Fibroblast of lung (primary cell): ENCODE results near the gene RGL2. TPM values are rescaled to one million over a fixed set of nuclear protein-coding genes. Genes with fewer than 3 reads are reported as not detected.

ENCODE experiments used
- DNase-seq, 2 donors: peaks; one replicate each; pipeline versions ENCODE4 v3.0.0 to v3.0.0-alpha.2; 2010; ENCODE audit warnings: low read depth in 2 of 2
- H2AFZ ChIP-seq: 2 replicates; pipeline ENCODE4 v1.5.1; 2012; ENCODE audit warnings: low read length, control low read depth, inconsistent platforms
- H3K27ac ChIP-seq: 2 replicates; pipeline ENCODE4 v1.5.1; 2011; ENCODE audit warnings: low read length, control low read depth; ENCODE audit not compliant: insufficient read depth
- H3K27me3 ChIP-seq: 2 replicates; pipeline ENCODE4 v1.5.1; 2011; ENCODE audit warnings: mild to moderate bottlenecking, low read length; ENCODE audit not compliant: control insufficient read depth, insufficient read depth
- H3K36me3 ChIP-seq: 2 replicates; pipeline ENCODE4 v1.5.1; 2011; ENCODE audit warnings: low read length; ENCODE audit not compliant: control insufficient read depth, insufficient read depth
- H3K4me1 ChIP-seq: 2 replicates; pipeline ENCODE4 v1.5.1; 2011; ENCODE audit warnings: low read length; ENCODE audit not compliant: control insufficient read depth, insufficient read depth; ENCODE audit errors: extremely low read depth
- H3K4me2 ChIP-seq: 2 replicates; pipeline ENCODE4 v1.5.1; 2011; ENCODE audit warnings: low read length, control low read depth; ENCODE audit not compliant: insufficient read depth; ENCODE audit errors: extremely low read depth
- H3K4me3 ChIP-seq, 4 experiments: fragments of 200-600 bp in 1 of 4; sonication (generic) in 1 of 4; replicated peaks in 1 of 4; 2 replicates each; pipeline ENCODE4 v1.5.1; 2011 to 2016; ENCODE audit warnings: low read length in 4 of 4, low read depth in 3 of 4, mild to moderate bottlenecking in 3 of 4, control low read depth in 2 of 4, inconsistent platforms in 1 of 4, mixed read lengths in 1 of 4; ENCODE audit not compliant: insufficient read depth in 1 of 4; ENCODE audit errors: control extremely low read depth in 1 of 4
- H3K79me2 ChIP-seq: 2 replicates; pipeline ENCODE4 v1.5.1; 2012; ENCODE audit warnings: mild to moderate bottlenecking, low read length, inconsistent platforms; ENCODE audit not compliant: control insufficient read depth, insufficient read depth
- H3K9ac ChIP-seq: 2 replicates; pipeline ENCODE4 v1.5.1; 2011; ENCODE audit warnings: mild to moderate bottlenecking, low read length, control low read depth; ENCODE audit not compliant: insufficient read depth
- H3K9me3 ChIP-seq: 2 replicates; pipeline ENCODE4 v1.5.1; 2012; ENCODE audit warnings: low read depth, low read length; ENCODE audit not compliant: control insufficient read depth, insufficient read depth
- H4K20me1 ChIP-seq: 2 replicates; pipeline ENCODE4 v1.5.1; 2011; ENCODE audit warnings: low read length; ENCODE audit not compliant: control insufficient read depth, insufficient read depth; ENCODE audit errors: extremely low read depth
- CTCF ChIP-seq, 2 donors: IDR thresholded peaks in 1 of 2; conservative IDR thresholded peaks in 1 of 2; 1 replicate in 1 of 2; 2 replicates in 1 of 2; pipeline ENCODE4 v1.5.1; 2011 to 2012; ENCODE audit warnings: low read length in 2 of 2, control low read depth in 1 of 2, inconsistent platforms in 1 of 2, low read depth in 1 of 2, mild to moderate bottlenecking in 1 of 2
- EZH2 ChIP-seq: IDR thresholded peaks from 2 replicates; pipeline ENCODE4 v1.5.1; 2012; ENCODE audit warnings: low read length, control low read depth, mild to moderate bottlenecking; ENCODE audit errors: missing control alignments
- polyA plus RNA-seq, 2 donors: library from polyadenylated mRNA; depleted of rRNA in 1 of 2; stranded (reverse) in 1 of 2; unstranded in 1 of 2; fragments of >200 nt; gene quantifications; 2 replicates each; pipeline ENCODE4 v1.2.1, GENCODE V29; 2011 to 2012; ENCODE audit warnings: missing spikeins in 1 of 2
- total RNA-seq: library from RNA; depleted of rRNA; stranded (reverse); fragments of >200 nt; gene quantifications from 2 replicates; pipeline ENCODE4 v1.2.1, GENCODE V29; 2014

Gene RGL2
- total and polyA plus RNA-seq, 2 donors (not counting 1 experiment from before 2014, with no cell fraction given), result 17.4 to 22.8 TPM

GRCh38 chr6:33339193-33339592, 40.5 kb upstream of the RGL2 start:
- Histone ChIP-seq H3K27me3 (no peaks in the 10 kb centered on the region), H3K27ac (no peak overlapping the region), H4K20me1 (no peaks in the 10 kb centered on the region), H3K36me3 (no peaks in the 10 kb centered on the region), H3K4me1 (no peaks in the 10 kb centered on the region), H3K79me2 (no peaks in the 10 kb centered on the region), H3K4me3 (no peak overlapping the region), H3K4me2 (no peak overlapping the region), H3K9ac (no peak overlapping the region), H2AFZ (no peak overlapping the region), H3K9me3 (no peaks in the 10 kb centered on the region)
- DNase-seq, result no peak
- no peak for TF ChIP-seq EZH2
- TF ChIP-seq CTCF (conservative IDR thresholded peaks at IDR 0.05 in 1 of 2, IDR thresholded peaks at IDR 0.05 in 1 of 2; ENCODE audit: low read depth in 1 of 2, low read length in 2 of 2), result no peak

GRCh38 chr6:33336495-33336894, 37.8 kb upstream of the RGL2 start:
- H3K4me2 ChIP-seq, result no peak overlapping the region
- H4K20me1 ChIP-seq, result no peaks in the 10 kb centered on the region
- no peak overlapping the region for H3K27ac ChIP-seq
- H3K27me3 ChIP-seq, result no peaks in the 10 kb centered on the region
- no peaks in the 10 kb centered on the region for H3K9me3 ChIP-seq
- H3K36me3 ChIP-seq, result no peaks in the 10 kb centered on the region
- no peak overlapping the region for H3K4me3 ChIP-seq
- H2AFZ ChIP-seq, result no peak overlapping the region
- TF ChIP-seq EZH2, result no peak
- DNase-seq, result no peak
- no peak overlapping the region for H3K9ac ChIP-seq
- no peaks in the 10 kb centered on the region for H3K4me1 ChIP-seq
- H3K79me2 ChIP-seq, result no peaks in the 10 kb centered on the region

- no peak overlapping the region for H2AFZ ChIP-seq
- no peak overlapping the region for H3K4me3 ChIP-seq
- H3K27ac ChIP-seq, result no peak overlapping the region
- H3K4me2 ChIP-seq, result no peak overlapping the region
- no peaks in the 10 kb centered on the region for H3K36me3 ChIP-seq
- TF ChIP-seq CTCF (conservative IDR thresholded peaks at IDR 0.05 in 1 of 2, IDR thresholded peaks at IDR 0.05 in 1 of 2; ENCODE audit: low read depth in 1 of 2, low read length in 2 of 2) (no peak), EZH2 (no peak)
- DNase-seq, result no peak
- H3K9ac ChIP-seq, result no peak overlapping the region
- no peaks in the 10 kb centered on the region for H3K4me1 ChIP-seq
- no peaks in the 10 kb centered on the region for H3K27me3 ChIP-seq
- no peaks in the 10 kb centered on the region for H3K79me2 ChIP-seq
- no peaks in the 10 kb centered on the region for H4K20me1 ChIP-seq
- no peaks in the 10 kb centered on the region for H3K9me3 ChIP-seq
Observed at GRCh38 chr6:33335916-33336315, 37.2 kb upstream of the RGL2 start.
